ENCODE data around the gene PCDHA13. TPM values are rescaled to one million over a fixed set of nuclear protein-coding genes. Genes with fewer than 3 reads are reported as not detected.
A peak's percentile ranks its signal among the peaks of the same experiment; 100 is the strongest.
"Not testable (repeated sequence)": the region's sequence is repeated elsewhere in the genome, so short reads cannot be mapped to it uniquely, and the experiment has no call there.

Gene PCDHA13, protein sequence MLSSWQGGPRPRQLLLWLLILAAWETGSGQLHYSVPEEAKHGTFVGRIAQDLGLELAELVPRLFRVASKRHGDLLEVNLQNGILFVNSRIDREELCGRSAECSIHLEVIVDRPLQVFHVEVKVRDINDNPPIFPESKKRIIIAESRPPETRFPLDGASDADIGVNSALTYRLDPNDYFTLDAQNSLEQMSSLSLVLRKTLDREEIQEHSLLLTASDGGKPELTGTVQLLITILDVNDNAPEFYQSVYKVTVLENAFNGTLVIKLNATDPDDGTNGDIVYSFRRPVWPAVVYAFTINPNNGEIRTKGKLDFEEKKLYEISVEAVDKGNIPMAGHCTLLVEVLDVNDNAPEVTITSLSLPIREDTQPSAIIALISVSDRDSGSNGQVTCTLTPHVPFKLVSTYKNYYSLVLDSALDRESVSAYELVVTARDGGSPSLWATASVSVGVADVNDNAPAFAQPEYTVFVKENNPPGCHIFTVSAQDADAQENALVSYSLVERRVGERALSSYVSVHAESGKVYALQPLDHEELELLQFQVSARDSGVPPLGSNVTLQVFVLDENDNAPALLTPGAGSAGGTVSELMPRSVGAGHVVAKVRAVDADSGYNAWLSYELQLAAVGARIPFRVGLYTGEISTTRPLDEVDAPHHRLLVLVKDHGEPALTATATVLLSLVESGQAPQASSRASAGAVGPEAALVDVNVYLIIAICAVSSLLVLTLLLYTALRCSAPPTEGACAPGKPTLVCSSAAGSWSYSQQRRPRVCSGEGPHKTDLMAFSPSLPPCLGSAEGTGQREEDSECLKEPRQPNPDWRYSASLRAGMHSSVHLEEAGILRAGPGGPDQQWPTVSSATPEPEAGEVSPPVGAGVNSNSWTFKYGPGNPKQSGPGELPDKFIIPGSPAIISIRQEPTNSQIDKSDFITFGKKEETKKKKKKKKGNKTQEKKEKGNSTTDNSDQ
- not detected for total RNA-seq

- Mint-ChIP-seq H3K36me3 (peaks cover 16 to 27% of the 10 kb centered on the region in 2 donors), H3K27ac (no peak within 1 kb of the TSS), H3K9me3 (peaks cover 21 to 32% of the 10 kb centered on the region in 2 donors)
- DNase-seq (ENCODE audit: low spot score in 2 of 2) (no peak), ATAC-seq (no peak)
Measured at GRCh38 chr5:140881889-140882590, at the start of gene PCDHA13. TSS of gene PCDHA13 (plus strand) at chr5:140882124. CDS start at chr5:140882269, 145 bp downstream.

DNA sequence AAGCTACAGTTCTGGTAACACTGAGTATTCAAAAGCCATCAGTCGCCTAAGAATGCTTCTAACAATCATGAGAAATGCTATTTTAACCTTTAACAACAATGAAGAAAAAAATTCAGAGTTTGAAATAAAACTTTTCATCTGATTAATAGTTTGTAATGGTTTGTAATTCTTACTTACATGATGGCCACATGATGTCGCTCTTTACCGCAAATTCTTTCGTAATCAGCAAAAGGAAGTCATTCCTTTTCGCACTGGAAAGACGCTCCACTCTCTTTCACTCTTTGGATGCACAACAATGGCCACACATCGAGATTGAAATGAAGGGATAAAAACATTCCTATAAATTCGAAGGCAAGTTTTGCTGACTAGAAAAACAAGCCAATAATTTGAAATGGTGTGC, 47.9 kb upstream of the PCDHA13 start, which contains the start of gene PCDHA7:
Gene PCDHA7 (plus strand): TSS at position 277 of the 400 bp plus-strand sequence. CDS start 115 bp downstream, at position 392.
- peaks cover 21 to 42% of the 10 kb centered on the region in 2 donors for H3K36me3 Mint-ChIP-seq
- ATAC-seq = no peak
- DNase-seq (ENCODE audit: low spot score in 2 of 2) = no peak
- H3K27ac Mint-ChIP-seq = no peak within 1 kb of the TSS
- H3K9me3 Mint-ChIP-seq = peaks cover 10 to 29% of the 10 kb centered on the region in 2 donors

GRCh38 chr5:140834439-140835008, 47.4 kb upstream of the PCDHA13 start:
- not testable (repeated sequence) for DNase-seq (ENCODE audit: low spot score in 2 of 2); ATAC-seq; H3K27ac Mint-ChIP-seq
- H3K9me3 Mint-ChIP-seq = peaks cover 11 to 24% of the 10 kb centered on the region in 2 donors
- peaks cover 15 to 38% of the 10 kb centered on the region in 2 donors for H3K36me3 Mint-ChIP-seq

- Mint-ChIP-seq H3K9me3 (peaks cover 19 to 30% of the 10 kb centered on the region in 2 donors), H3K36me3 (peaks cover 11 to 41% of the 10 kb centered on the region in 2 donors), H3K27ac (no peak overlapping the region)
- ATAC-seq (no peak), DNase-seq (ENCODE audit: low spot score in 2 of 2) (no peak)
Measured at GRCh38 chr5:140835622-140836510, 46.1 kb upstream of the PCDHA13 start.

- DNase-seq (ENCODE audit: low spot score in 2 of 2) = no peak
- peak within 1 kb of the TSS in 1 of 2 donors; percentile 36 for H3K27ac Mint-ChIP-seq
- ATAC-seq = no peak
- H3K9me3 Mint-ChIP-seq = peaks cover 14 to 25% of the 10 kb centered on the region in 2 donors
- peaks cover 12 to 30% of the 10 kb centered on the region in 2 donors for H3K36me3 Mint-ChIP-seq
Measured at GRCh38 chr5:140840978-140841962, 40.7 kb upstream of the PCDHA13 start, which contains the start of gene PCDHA8. TSS of gene PCDHA8 (plus strand) at chr5:140841187. CDS start at chr5:140841322, 135 bp downstream.

DNA sequence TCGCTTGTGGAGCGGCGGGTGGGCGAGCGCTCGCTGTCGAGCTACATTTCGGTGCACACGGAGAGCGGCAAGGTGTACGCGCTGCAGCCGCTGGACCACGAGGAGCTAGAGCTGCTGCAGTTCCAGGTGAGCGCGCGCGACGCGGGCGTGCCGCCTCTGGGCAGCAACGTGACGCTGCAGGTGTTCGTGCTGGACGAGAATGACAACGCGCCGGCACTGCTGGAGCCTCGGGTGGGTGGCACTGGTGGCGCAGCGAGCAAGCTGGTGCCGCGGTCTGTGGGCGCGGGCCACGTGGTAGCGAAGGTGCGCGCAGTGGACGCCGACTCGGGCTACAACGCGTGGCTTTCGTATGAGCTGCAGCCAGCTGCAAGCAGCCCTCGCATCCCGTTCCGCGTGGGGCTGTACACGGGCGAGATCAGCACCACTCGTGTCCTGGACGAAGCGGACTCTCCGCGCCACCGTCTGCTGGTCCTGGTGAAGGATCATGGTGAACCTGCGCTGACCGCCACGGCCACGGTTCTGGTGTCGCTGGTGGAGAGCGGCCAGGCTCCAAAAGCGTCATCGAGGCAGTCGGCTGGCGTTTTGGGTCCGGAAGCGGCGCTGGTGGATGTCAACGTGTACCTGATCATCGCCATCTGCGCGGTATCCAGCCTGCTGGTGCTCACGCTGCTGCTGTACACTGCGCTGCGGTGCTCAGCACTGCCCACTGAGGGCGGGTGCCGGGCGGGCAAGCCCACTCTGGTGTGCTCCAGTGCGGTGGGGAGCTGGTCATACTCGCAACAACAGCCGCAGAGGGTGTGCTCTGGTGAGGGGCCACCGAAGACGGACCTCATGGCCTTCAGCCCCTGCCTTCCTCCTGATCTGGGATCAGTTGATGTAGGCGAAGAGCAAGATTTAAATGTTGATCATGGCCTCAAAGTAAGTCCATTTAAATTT, 38.9 kb upstream of the PCDHA13 start:
- ATAC-seq (no peak), DNase-seq (ENCODE audit: low spot score in 2 of 2) (no peak)
- H3K27ac Mint-ChIP-seq = no peak overlapping the region
- H3K9me3 Mint-ChIP-seq = peaks cover 14 to 31% of the 10 kb centered on the region in 2 donors
- H3K36me3 Mint-ChIP-seq = peaks cover 28 to 34% of the 10 kb centered on the region in 2 donors

DNA sequence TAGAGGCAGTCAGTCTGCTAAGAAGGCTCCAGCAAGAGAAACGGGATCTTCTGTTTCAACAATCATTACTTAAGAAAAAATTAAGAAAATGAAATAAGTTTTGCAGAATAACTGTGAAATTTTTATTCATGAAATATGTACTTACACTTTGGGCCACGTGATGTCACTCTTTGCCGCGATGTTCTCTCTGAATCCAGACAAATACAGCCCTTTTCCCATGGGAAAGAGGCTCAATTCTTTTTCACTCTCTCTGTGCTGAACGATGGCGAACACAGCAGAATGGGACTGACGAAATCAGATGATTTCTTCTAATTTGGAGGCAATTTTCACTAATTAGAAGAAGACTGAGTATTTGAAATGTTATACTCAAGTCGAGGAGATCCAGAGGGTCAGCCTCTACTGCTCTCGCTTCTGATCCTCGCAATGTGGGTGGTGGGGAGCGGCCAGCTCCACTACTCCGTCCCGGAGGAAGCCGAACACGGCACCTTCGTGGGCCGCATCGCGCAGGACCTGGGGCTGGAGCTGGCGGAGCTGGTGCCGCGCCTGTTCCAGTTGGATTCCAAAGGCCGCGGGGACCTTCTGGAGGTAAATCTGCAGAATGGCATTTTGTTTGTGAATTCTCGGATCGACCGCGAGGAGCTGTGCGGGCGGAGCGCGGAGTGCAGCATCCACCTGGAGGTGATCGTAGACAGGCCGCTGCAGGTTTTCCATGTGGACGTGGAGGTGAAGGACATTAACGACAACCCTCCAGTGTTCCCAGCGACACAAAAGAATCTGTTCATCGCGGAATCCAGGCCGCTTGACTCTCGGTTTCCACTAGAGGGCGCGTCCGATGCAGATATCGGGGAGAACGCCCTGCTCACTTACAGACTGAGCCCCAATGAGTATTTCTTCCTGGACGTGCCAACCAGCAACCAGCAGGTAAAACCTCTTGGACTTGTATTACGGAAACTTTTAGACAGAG, 33.5 kb upstream of the PCDHA13 start, which contains the start of gene PCDHA9:
Gene PCDHA9 (plus strand): TSS at position 244 of the 964 bp plus-strand sequence. CDS start 114 bp downstream, at position 358.
- Mint-ChIP-seq H3K36me3 (peaks cover 19 to 20% of the 10 kb centered on the region in 2 donors), H3K9me3 (peaks cover 0 to 14% of the 10 kb centered on the region in 2 donors)
- not testable (repeated sequence) for H3K27ac Mint-ChIP-seq; DNase-seq (ENCODE audit: low spot score in 2 of 2); ATAC-seq

GRCh38 chr5:140849831-140850634, 31.9 kb upstream of the PCDHA13 start:
- not testable (repeated sequence) for ATAC-seq; H3K27ac Mint-ChIP-seq; DNase-seq (ENCODE audit: low spot score in 2 of 2)
- Mint-ChIP-seq H3K36me3 (peaks cover 20 to 21% of the 10 kb centered on the region in 2 donors), H3K9me3 (peaks cover 0 to 14% of the 10 kb centered on the region in 2 donors)

GRCh38 chr5:140855772-140856674, 25.9 kb upstream of the PCDHA13 start, which contains the start of gene PCDHA10:
TSS of gene PCDHA10 (plus strand) at chr5:140855897. CDS start at chr5:140856049, 152 bp downstream.
- H3K36me3 Mint-ChIP-seq = peaks cover 19 to 32% of the 10 kb centered on the region in 2 donors
- ATAC-seq = no peak

More at GRCh38 chr5:140855772-140856674, 25.9 kb upstream of the PCDHA13 start, which contains the start of gene PCDHA10:
- H3K9me3 Mint-ChIP-seq = peaks cover 11 to 19% of the 10 kb centered on the region in 2 donors
- no peak for DNase-seq (ENCODE audit: low spot score in 2 of 2)
- peak within 1 kb of the TSS in 1 of 2 donors; percentile 57 for H3K27ac Mint-ChIP-seq
